HEK293T (cell line): ENCODE measurements around the gene KCNQ1OT1.

ENCODE experiments used
- PKNOX1 ChIP-seq: fragments of 450-650 bp; IDR thresholded peaks from 2 replicates; pipeline ENCODE4 v1.6.1; 2016
- SP1 ChIP-seq: fragments of 450-650 bp; IDR thresholded peaks from 2 replicates; pipeline ENCODE4 v1.6.1; 2017

GRCh38 chr11:2688381-2689231, 11.2 kb downstream of the KCNQ1OT1 start:
- TF ChIP-seq PKNOX1 (no peak), SP1 (no peak)
